Endodermal cell (in vitro differentiated cells): ENCODE results near the gene IGFBP6. TPM values are rescaled to one million over a fixed set of nuclear protein-coding genes. Genes with fewer than 3 reads are reported as not detected.

Experiments
- DNase-seq: peaks from one replicate; pipeline ENCODE4 v3.0.0-alpha.2; 2017
- H3K27ac ChIP-seq: 2 replicates; pipeline ENCODE4 v1.5.1; 2013; ENCODE audit warnings: mild to moderate bottlenecking, low read depth, low read length, moderate library complexity
- H3K27me3 ChIP-seq: 2 replicates; pipeline ENCODE4 v1.6.1; 2013; ENCODE audit warnings: mild to moderate bottlenecking, low read length, moderate library complexity; ENCODE audit not compliant: insufficient read depth, control insufficient read depth, poor library complexity, severe bottlenecking
- H3K36me3 ChIP-seq: 2 replicates; pipeline ENCODE4 v1.7.0; 2013; ENCODE audit warnings: mild to moderate bottlenecking, low read length, moderate library complexity; ENCODE audit not compliant: control insufficient read depth, insufficient read depth
- H3K4me1 ChIP-seq: one replicate; pipeline ENCODE4 v1.7.0; 2013; ENCODE audit warnings: low read length; ENCODE audit not compliant: control insufficient read depth, insufficient read depth
- H3K4me3 ChIP-seq: 2 replicates; pipeline ENCODE4 v1.5.1; 2013; ENCODE audit warnings: mild to moderate bottlenecking, low read length, moderate library complexity
- H3K9ac ChIP-seq: 2 replicates; pipeline ENCODE4 v1.6.1; 2013; ENCODE audit warnings: mild to moderate bottlenecking, low read length, moderate library complexity; ENCODE audit not compliant: poor library complexity, severe bottlenecking; ENCODE audit errors: extremely low read depth
- H3K9me3 ChIP-seq: 2 replicates; pipeline ENCODE4 v1.6.1; 2013; ENCODE audit warnings: mild to moderate bottlenecking, low read length, moderate library complexity; ENCODE audit not compliant: control insufficient read depth
- H3K27ac Mint-ChIP-seq: 2 replicates; pipeline ENCODE4 v1.8.0; 2020; ENCODE audit warnings: mixed read lengths
- H3K27me3 Mint-ChIP-seq: 2 replicates; pipeline ENCODE4 v1.8.0; 2021; ENCODE audit warnings: mild to moderate bottlenecking, mixed read lengths; ENCODE audit not compliant: insufficient read depth
- H3K36me3 Mint-ChIP-seq: 2 replicates; pipeline ENCODE4 v1.8.0; 2020; ENCODE audit warnings: low read depth, mixed read lengths
- H3K4me1 Mint-ChIP-seq: 2 replicates; pipeline ENCODE4 v1.8.0; 2020; ENCODE audit warnings: mixed read lengths
- H3K4me3 Mint-ChIP-seq: 2 replicates; pipeline ENCODE4 v1.8.0; 2020; ENCODE audit warnings: mild to moderate bottlenecking, moderate library complexity, mixed read lengths
- H3K9me3 Mint-ChIP-seq: 2 replicates; pipeline ENCODE4 v1.8.0; 2020; ENCODE audit warnings: mild to moderate bottlenecking, mixed read lengths
- WGBS, 2 experiments: methylation state at CpG; one replicate each; pipeline versions ENCODE4 v1.1.5 to v1.1.7; 2013; ENCODE audit warnings: missing lambda C conversion rate in 2 of 2, mixed read lengths in 1 of 2; ENCODE audit not compliant: insufficient coverage in 1 of 2, insufficient read length in 1 of 2; 5-methylcytosine and 5-hydroxymethylcytosine counted together
- total RNA-seq, 2 donors: library from RNA; stranded (reverse); fragmentation: NEBNext Ultra II Directional in 1 of 2; extraction: Animal tissue kit (Norgen Biotek cat#: 25700) in 1 of 2; gene quantifications; 2 replicates in 1 of 2; 3 replicates in 1 of 2; pipeline ENCODE4 v1.2.1, GENCODE V29; 2021
- TF ChIP-seq, protein P1 (sequence below): fragments of 200-600 bp; sonication (generic); conservative IDR thresholded peaks from 2 replicates; pipeline ENCODE4 v1.5.0; 2021; ENCODE audit warnings: antibody characterized with exemption, mild to moderate bottlenecking

The IGFBP6 gene
- total RNA-seq, 2 donors from 2014 or later, result 21.7 to 48.4 TPM

DNA sequence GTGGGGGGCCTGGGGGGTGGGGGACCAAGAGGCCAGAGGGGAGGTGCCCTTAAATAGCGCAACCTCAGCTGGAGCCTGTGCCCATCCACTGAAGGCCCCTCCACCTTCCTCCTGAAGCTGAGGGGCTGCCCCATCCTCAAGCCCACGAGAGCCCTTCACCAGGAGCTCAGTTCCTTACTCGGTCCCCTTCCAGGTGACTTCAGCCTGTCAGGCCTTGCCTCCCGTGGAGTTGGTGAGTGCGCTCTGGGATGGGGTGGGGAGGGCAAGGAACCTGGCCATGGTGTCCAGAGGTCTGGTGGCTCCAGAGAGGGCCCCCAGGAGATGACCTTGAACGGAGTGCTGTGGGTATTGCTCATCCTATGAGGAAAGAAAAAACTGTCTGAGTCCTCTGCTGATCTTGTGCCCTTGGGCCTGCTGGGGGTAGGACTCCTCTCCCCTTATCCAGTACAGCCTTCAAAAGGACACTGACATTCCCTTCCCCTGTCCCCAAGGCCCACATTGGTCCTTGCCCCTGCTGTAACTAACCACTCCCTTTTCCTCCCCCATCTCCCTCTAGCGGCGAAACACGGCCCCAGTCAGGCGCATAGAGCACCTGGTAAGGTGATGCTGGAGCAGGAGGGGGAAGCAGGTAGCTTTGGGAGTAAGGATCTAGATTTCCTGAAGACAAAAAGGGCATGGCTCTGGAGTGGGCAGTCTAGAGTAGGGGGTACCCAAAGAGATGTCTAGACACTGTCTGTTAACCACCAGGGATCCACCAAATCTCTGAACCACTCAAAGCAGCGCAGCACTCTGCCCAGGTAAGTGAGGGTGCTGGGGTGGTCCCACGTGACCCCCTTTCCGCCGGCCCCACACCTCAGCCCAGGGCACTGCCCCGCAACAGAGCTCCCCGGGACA lies 44.0 kb upstream of the IGFBP6 start:
- WGBS, 2 experiments, result 38 to 60% methylated on average over 7 to 16 of the region's 16 CpGs
- H3K9ac ChIP-seq, result peak overlapping the region; percentile 27
- Mint-ChIP-seq H3K9me3 (no peaks in the 10 kb centered on the region), H3K36me3 (peaks cover 5% of the 10 kb centered on the region), H3K27me3 (peaks cover 15% of the 10 kb centered on the region), H3K4me3 (peak overlapping the region; percentile 82), H3K27ac (peak overlapping the region; percentile 98), H3K4me1 (peaks cover 37% of the 10 kb centered on the region)
- no peaks in the 10 kb centered on the region for H3K9me3 ChIP-seq
- no peaks in the 10 kb centered on the region for H3K27me3 ChIP-seq
- H3K27ac ChIP-seq, result no peak overlapping the region
- H3K4me3 ChIP-seq, result peak overlapping the region; percentile 80
- peak; percentile 98 for DNase-seq
- H3K36me3 ChIP-seq, result peaks cover 20% of the 10 kb centered on the region
- H3K4me1 ChIP-seq, result peaks cover 25% of the 10 kb centered on the region
- TF ChIP-seq, protein P1, sequence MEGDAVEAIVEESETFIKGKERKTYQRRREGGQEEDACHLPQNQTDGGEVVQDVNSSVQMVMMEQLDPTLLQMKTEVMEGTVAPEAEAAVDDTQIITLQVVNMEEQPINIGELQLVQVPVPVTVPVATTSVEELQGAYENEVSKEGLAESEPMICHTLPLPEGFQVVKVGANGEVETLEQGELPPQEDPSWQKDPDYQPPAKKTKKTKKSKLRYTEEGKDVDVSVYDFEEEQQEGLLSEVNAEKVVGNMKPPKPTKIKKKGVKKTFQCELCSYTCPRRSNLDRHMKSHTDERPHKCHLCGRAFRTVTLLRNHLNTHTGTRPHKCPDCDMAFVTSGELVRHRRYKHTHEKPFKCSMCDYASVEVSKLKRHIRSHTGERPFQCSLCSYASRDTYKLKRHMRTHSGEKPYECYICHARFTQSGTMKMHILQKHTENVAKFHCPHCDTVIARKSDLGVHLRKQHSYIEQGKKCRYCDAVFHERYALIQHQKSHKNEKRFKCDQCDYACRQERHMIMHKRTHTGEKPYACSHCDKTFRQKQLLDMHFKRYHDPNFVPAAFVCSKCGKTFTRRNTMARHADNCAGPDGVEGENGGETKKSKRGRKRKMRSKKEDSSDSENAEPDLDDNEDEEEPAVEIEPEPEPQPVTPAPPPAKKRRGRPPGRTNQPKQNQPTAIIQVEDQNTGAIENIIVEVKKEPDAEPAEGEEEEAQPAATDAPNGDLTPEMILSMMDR, result peak; percentile 96

- peak; percentile 100 for DNase-seq
- TF ChIP-seq, protein P1, result no peak
- H3K4me1 Mint-ChIP-seq, result peaks cover 29% of the 10 kb centered on the region
- H3K9me3 ChIP-seq, result no peaks in the 10 kb centered on the region
- H3K4me3 Mint-ChIP-seq, result peak overlapping the region; percentile 82
- peaks cover 5% of the 10 kb centered on the region for H3K36me3 Mint-ChIP-seq
- no peak overlapping the region for H3K27ac ChIP-seq
- H3K36me3 ChIP-seq, result peaks cover 20% of the 10 kb centered on the region
- H3K4me1 ChIP-seq, result peaks cover 17% of the 10 kb centered on the region
- peaks cover 17% of the 10 kb centered on the region for H3K27me3 Mint-ChIP-seq
- peak overlapping the region; percentile 98 for H3K27ac Mint-ChIP-seq
- H3K27me3 ChIP-seq, result no peaks in the 10 kb centered on the region
- no peaks in the 10 kb centered on the region for H3K9me3 Mint-ChIP-seq
- peak overlapping the region; percentile 27 for H3K9ac ChIP-seq
- peak overlapping the region; percentile 80 for H3K4me3 ChIP-seq
- 0 to 4% methylated on average over 25 to 45 of the region's 48 CpGs for WGBS, 2 experiments
Measured at GRCh38 chr12:53054112-53054878, 43.2 kb upstream of the IGFBP6 start.

DNA sequence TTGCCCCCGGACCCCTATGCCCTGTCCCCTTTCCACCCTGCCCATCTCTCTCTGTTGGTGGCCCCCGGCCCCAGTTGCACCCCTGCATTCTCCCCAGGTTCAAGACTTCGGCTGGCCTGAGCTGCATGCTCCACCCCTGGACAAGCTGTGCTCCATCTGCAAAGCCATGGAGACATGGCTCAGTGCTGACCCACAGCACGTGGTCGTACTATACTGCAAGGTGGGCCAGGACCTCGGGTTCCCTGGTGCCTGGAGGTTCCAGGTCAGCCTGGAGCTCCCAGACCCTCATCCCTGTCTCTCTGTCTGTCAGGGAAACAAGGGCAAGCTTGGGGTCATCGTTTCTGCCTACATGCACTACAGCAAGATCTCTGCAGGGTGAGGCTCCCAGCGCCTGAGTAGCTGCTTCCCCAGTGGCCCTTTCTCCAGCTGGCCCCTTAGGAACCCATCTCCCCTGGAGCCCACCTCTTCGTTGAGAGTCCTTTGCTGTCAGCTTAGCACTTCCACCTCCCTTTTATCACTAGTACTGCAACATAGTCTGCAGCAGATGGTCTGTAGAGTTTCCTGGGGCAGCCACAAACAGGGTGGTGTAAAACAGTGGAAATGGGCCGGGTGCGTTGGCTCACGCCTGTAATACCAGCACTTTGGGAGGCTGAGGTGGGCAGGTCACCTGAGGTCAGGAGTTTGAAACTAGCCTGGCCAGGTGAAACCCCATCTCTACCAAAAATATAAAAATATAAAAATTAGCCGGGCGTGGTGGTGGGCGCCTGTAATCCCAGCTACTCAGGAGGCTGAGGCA lies 41.8 kb upstream of the IGFBP6 start:
- peaks cover 5% of the 10 kb centered on the region for H3K36me3 Mint-ChIP-seq
- Histone ChIP-seq H3K4me1 (peaks cover 11% of the 10 kb centered on the region), H3K9me3 (no peaks in the 10 kb centered on the region), H3K36me3 (peaks cover 20% of the 10 kb centered on the region), H3K9ac (no peak overlapping the region), H3K27ac (no peak overlapping the region), H3K4me3 (no peak overlapping the region), H3K27me3 (no peaks in the 10 kb centered on the region)
- H3K27me3 Mint-ChIP-seq, result peaks cover 17% of the 10 kb centered on the region
- TF ChIP-seq, protein P1, result no peak
- no peaks in the 10 kb centered on the region for H3K9me3 Mint-ChIP-seq
- H3K4me1 Mint-ChIP-seq, result peaks cover 18% of the 10 kb centered on the region
- 93% methylated on average over 3 to 15 of the region's 15 CpGs for WGBS, 2 experiments
- H3K27ac Mint-ChIP-seq, result no peak overlapping the region
- no peak overlapping the region for H3K4me3 Mint-ChIP-seq
- peak; percentile 54 for DNase-seq
